Esophagus squamous epithelium (tissue), 5 donors: ENCODE results near the gene FYTTD1. TPM values are rescaled to one million over a fixed set of nuclear protein-coding genes. Genes with fewer than 3 reads are reported as not detected.
A peak's percentile ranks its signal among the peaks of the same experiment; 100 is the strongest.

Source experiments
- DNase-seq: peaks from one replicate; lab custom pipeline; 2025; lab: John Stamatoyannopoulos, UW
- H3K27ac ChIP-seq, 4 donors: fragments of 200-600 bp; sonication (generic); one replicate each; pipeline ENCODE4 v1.5.1; 2016 to 2019; ENCODE audit warnings: mild to moderate bottlenecking in 1 of 4
- H3K27me3 ChIP-seq, 4 donors: fragments of 200-600 bp; sonication (generic); 1 replicate in 3 of 4; 2 replicates in 1 of 4; pipeline versions ENCODE4 v1.5.1 to v1.6.0; 2017 to 2021; ENCODE audit warnings: antibody characterized with exemption in 1 of 4
- H3K36me3 ChIP-seq, 3 donors: fragments of 200-600 bp; sonication (generic); one replicate each; pipeline ENCODE4 v1.5.1; 2016 to 2019
- H3K4me1 ChIP-seq, 3 donors: fragments of 200-600 bp; sonication (generic); one replicate each; pipeline ENCODE4 v1.5.1; 2017 to 2019
- H3K4me3 ChIP-seq, 4 donors: fragments of 200-600 bp; sonication (generic); 1 replicate in 3 of 4; 2 replicates in 1 of 4; pipeline ENCODE4 v1.5.1; 2016 to 2019; ENCODE audit warnings: mild to moderate bottlenecking in 2 of 4, moderate library complexity in 1 of 4
- H3K9me3 ChIP-seq, 3 donors: fragments of 200-600 bp; sonication (generic); one replicate each; pipeline ENCODE4 v1.5.1; 2016 to 2019
- POLR2A ChIP-seq, 4 donors: fragments of 450-650 bp; IDR thresholded peaks; one replicate each; pipeline ENCODE4 v1.6.1; 2017; ENCODE audit warnings: antibody characterized with exemption in 4 of 4, mild to moderate bottlenecking in 4 of 4, moderate library complexity in 3 of 4
- WGBS, 2 donors: methylation state at CpG; one replicate each; pipeline ENCODE4 v1.1.5; 2018; 5-methylcytosine and 5-hydroxymethylcytosine counted together
- intact Hi-C: fragments of 100-400 bp; cut with DNase I; formaldehyde crosslinking; loops from one replicate; pipeline ENCODE4 v1.15.0; 2022
- total RNA-seq, 4 donors: library from RNA; depleted of rRNA; stranded (reverse); fragments of >200 nt; gene quantifications; one replicate each; pipeline ENCODE4 v1.1.0, GENCODE V29; 2016
- TF ChIP-seq, protein P1 (sequence below), 6 experiments: fragments of 450-650 bp in 4 of 6; fragments of 200-600 bp in 2 of 6; sonication (generic) in 2 of 6; IDR thresholded peaks; one replicate each; pipeline ENCODE4 v1.5.1; 2016 to 2019; ENCODE audit warnings: antibody characterized with exemption in 6 of 6, mild to moderate bottlenecking in 4 of 6, moderate library complexity in 4 of 6
- donor health status: DM: yes; HTN: yes; CAD: no.

The FYTTD1 gene
- total RNA-seq, 4 donors from 2014 or later, result 46.4 to 62.0 (median 52.6) TPM

DNA sequence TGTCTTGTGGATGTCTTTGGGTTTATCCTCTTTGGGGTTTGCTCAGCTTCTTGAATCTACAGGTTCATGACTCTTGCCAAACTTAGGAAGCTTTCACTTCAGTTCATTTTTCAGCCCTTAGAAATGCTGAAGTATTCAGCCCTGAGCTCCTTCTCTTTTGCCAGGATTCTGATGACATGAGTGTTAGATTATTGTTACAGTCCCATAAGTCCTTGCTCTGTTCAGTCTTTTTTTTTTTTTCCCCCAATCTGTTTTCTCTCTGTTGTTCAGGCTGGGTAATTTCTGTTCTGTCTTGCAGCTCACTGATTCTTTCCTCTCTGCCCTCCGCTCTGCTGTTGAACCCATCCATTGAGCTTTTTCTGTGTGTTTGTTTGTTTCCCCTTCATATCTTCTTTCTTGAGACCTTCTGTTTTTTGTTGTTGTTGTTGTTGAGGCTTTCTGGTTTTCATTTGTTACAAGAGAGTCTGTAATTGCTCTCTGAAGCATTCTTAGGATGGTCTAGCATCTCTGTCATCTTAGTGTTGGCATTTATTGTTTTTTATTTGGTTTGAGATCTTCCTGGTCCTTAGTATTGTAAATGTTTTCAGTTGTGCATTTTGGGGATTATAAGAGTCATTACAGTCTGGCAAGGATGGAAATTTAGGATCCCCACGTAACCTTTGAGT, 59.8 kb downstream of the FYTTD1 start:
- intact Hi-C loops, result no loop called here
- Histone ChIP-seq H3K27ac (peak overlapping the region in 2 of 4 donors; percentile 53 to 62), H3K9me3 (no peaks in the 10 kb centered on the region), H3K4me3 (no peak overlapping the region), H3K4me1 (peaks cover 0 to 32% (median 16%) of the 10 kb centered on the region in 3 donors), H3K27me3 (no peaks in the 10 kb centered on the region), H3K36me3 (no peaks in the 10 kb centered on the region)
- 40 to 45% methylated on average over 2 of the region's 2 CpGs for WGBS, 2 donors
- DNase-seq, result no peak
- no peak for TF ChIP-seq POLR2A (IDR thresholded peaks at IDR 0.05)
- TF ChIP-seq, protein P1, sequence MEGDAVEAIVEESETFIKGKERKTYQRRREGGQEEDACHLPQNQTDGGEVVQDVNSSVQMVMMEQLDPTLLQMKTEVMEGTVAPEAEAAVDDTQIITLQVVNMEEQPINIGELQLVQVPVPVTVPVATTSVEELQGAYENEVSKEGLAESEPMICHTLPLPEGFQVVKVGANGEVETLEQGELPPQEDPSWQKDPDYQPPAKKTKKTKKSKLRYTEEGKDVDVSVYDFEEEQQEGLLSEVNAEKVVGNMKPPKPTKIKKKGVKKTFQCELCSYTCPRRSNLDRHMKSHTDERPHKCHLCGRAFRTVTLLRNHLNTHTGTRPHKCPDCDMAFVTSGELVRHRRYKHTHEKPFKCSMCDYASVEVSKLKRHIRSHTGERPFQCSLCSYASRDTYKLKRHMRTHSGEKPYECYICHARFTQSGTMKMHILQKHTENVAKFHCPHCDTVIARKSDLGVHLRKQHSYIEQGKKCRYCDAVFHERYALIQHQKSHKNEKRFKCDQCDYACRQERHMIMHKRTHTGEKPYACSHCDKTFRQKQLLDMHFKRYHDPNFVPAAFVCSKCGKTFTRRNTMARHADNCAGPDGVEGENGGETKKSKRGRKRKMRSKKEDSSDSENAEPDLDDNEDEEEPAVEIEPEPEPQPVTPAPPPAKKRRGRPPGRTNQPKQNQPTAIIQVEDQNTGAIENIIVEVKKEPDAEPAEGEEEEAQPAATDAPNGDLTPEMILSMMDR (IDR thresholded peaks at IDR 0.05), result no peak

DNA sequence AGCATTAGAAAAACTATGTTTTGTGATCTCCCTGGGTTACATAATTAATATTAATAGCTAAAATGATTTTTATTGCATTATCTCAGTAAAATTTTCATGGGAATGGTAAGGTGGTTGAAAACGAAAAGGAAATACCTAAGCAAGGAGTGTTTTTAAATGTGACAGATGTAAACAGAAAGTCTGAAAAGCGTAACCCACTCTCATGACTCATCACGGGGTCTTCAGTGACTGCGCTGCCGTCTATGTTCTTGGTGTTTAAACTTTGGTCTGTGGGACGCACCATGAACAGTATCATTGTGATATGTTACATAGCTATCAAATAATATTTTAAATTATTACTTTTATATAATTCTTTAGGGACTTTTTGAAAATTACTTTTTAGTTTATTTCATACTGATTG, 61.2 kb downstream of the FYTTD1 start:
- DNase-seq, result no peak
- Histone ChIP-seq H3K9me3 (no peaks in the 10 kb centered on the region), H3K4me3 (no peak overlapping the region), H3K27me3 (no peaks in the 10 kb centered on the region), H3K4me1 (peaks cover 0 to 37% (median 16%) of the 10 kb centered on the region in 3 donors), H3K27ac (peak overlapping the region in 2 of 4 donors; percentile 3 to 55), H3K36me3 (no peaks in the 10 kb centered on the region)
- no peak for TF ChIP-seq POLR2A (IDR thresholded peaks at IDR 0.05)
- TF ChIP-seq, protein P1 (IDR thresholded peaks at IDR 0.05), result no peak
- intact Hi-C loops, result no loop called here
- 89 to 90% methylated on average over 6 of the region's 6 CpGs for WGBS, 2 donors

DNA sequence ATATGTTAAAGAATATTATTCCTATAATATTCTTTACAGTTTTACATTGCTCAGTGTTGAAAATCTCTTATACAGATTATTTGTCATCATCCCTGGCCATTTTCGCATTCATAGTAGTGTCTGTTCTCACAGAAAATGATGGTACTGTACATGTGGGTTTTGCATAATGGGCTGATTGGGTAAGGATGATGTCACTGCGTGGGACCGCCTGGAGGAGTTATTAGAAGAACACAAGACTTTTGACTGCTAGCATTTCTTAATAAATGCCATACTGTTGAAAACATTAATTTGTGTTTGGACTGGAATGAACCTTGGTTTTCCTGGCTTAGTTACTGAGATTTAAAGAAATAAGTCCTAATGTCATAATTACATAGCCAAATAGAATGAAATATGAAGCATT, 61.7 kb downstream of the FYTTD1 start:
- DNase-seq, result no peak
- Histone ChIP-seq H3K27ac (peak overlapping the region in 3 of 4 donors; percentile 11 to 55 (median 45)), H3K4me1 (peaks cover 0 to 37% (median 16%) of the 10 kb centered on the region in 3 donors), H3K27me3 (no peaks in the 10 kb centered on the region), H3K36me3 (peaks cover 0 to 4% (median 0%) of the 10 kb centered on the region in 3 donors), H3K9me3 (no peaks in the 10 kb centered on the region), H3K4me3 (no peak overlapping the region)
- WGBS, 2 donors, result 81 to 85% methylated on average over 3 of the region's 3 CpGs
- intact Hi-C loops, result no loop called here
- TF ChIP-seq, protein P1 (IDR thresholded peaks at IDR 0.05), result no peak
- TF ChIP-seq POLR2A (IDR thresholded peaks at IDR 0.05), result no peak

DNA sequence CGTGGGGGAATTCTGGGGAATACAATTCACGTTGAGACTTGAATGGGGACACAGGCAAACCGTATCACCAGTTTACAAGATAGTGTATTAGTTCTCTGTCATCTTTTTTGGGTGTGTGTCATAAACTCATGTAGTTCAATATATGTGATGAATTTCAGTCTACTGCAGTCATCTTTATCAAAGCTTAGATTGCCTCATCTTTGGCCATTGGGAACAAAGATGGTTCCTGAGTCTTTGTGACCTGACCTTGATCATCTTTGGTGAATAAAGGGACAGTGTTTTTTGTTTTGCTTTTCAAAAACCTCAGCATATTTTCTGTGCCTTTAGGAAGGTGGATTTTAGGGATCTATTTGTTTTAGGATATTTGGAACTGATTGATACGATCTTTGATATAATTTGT, 64.7 kb downstream of the FYTTD1 start:
- Histone ChIP-seq H3K27me3 (no peaks in the 10 kb centered on the region), H3K9me3 (no peaks in the 10 kb centered on the region), H3K27ac (no peak overlapping the region), H3K36me3 (peaks cover 0 to 27% (median 0%) of the 10 kb centered on the region in 3 donors), H3K4me1 (peaks cover 0 to 21% (median 4%) of the 10 kb centered on the region in 3 donors), H3K4me3 (no peak overlapping the region)
- intact Hi-C loops, result no loop called here
- no peak for DNase-seq
- no peak for TF ChIP-seq POLR2A (IDR thresholded peaks at IDR 0.05)
- TF ChIP-seq, protein P1 (IDR thresholded peaks at IDR 0.05), result no peak
- WGBS, 2 donors, result 71 to 95% methylated on average over 4 of the region's 4 CpGs

DNA sequence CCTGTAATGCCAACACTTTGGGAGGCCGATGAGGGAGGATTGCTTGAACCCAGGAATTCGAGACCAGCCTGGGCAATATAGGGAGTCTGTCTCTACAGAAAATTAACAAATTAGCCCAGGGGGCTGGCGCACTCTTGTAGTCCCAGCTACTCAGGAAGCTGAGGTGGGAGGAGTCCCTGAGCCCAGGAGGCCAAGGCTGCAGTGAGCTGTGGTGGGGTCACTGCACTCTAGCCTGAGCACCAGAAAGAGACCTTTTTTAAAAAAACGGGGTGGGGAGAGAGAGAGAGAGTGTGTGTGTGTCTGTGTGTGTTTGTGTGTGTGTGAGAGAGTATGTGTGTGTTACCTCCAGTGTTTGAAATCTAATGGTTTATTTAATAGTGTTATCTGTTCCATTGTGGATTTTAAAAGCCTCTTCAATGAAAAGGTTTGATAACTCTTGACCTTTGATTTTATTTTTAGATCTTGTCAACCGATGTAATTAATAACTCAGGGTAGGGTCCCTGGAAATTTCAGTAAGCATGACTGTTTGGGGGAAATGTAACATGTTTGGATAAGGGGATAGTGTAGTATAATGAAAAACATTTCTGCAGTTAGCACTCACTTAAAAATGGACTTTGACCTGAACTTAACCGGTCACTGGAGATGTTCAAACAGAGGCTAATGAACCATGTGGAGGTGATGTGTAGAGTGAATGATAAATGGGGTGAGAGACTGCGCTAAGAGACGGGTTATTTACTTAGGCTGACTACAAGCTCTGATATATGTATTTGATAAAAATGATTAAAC, 71.1 kb downstream of the FYTTD1 start:
- intact Hi-C loops, result no loop called here
- Histone ChIP-seq H3K4me3 (no peak overlapping the region), H3K27ac (no peak overlapping the region), H3K9me3 (no peaks in the 10 kb centered on the region), H3K27me3 (no peaks in the 10 kb centered on the region), H3K36me3 (peaks cover 0 to 67% (median 0%) of the 10 kb centered on the region in 3 donors), H3K4me1 (peaks cover 0 to 11% (median 0%) of the 10 kb centered on the region in 3 donors)
- TF ChIP-seq, protein P1 (IDR thresholded peaks at IDR 0.05), result no peak
- TF ChIP-seq POLR2A (IDR thresholded peaks at IDR 0.05), result no peak
- no peak for DNase-seq
- 72 to 76% methylated on average over 7 to 8 of the region's 8 CpGs for WGBS, 2 donors
